Right atrium auricular region (tissue), 2 donors: ENCODE data around the gene SCFD2. TPM values are rescaled to one million over a fixed set of nuclear protein-coding genes. Genes with fewer than 3 reads are reported as not detected.
"Not testable (repeated sequence)": the region's sequence is repeated elsewhere in the genome, so short reads cannot be mapped to it uniquely, and the experiment has no call there.

Experiments
- DNase-seq: peaks from one replicate; pipeline ENCODE4 v3.0.0-alpha.2; 2019; ENCODE audit warnings: low spot score
- H3K27ac ChIP-seq, 2 donors: fragments of 200-600 bp; sonication (generic); 1 replicate in 1 of 2; 2 replicates in 1 of 2; pipeline ENCODE4 v1.5.1; 2016 to 2019
- H3K27me3 ChIP-seq, 2 donors: fragments of 200-600 bp; sonication (generic); one replicate each; pipeline versions ENCODE4 v1.5.1 to v1.6.0; 2017 to 2019
- H3K36me3 ChIP-seq: fragments of 200-600 bp; sonication (generic); one replicate; pipeline ENCODE4 v1.5.1; 2016
- H3K4me1 ChIP-seq, 2 donors: fragments of 200-600 bp; sonication (generic); one replicate each; pipeline versions ENCODE4 v1.5.1 to v1.6.0; 2017 to 2019
- H3K4me3 ChIP-seq, 2 donors: fragments of 200-600 bp; sonication (generic); 1 replicate in 1 of 2; 2 replicates in 1 of 2; pipeline ENCODE4 v1.5.1; 2017 to 2019; ENCODE audit warnings: mild to moderate bottlenecking in 1 of 2, moderate library complexity in 1 of 2
- H3K9me3 ChIP-seq, 2 donors: fragments of 200-600 bp; sonication (generic); one replicate each; pipeline ENCODE4 v1.5.1; 2019
- CTCF ChIP-seq, 2 donors: fragments of 200-600 bp; sonication (generic); IDR thresholded peaks; one replicate each; pipeline ENCODE4 v1.5.1; 2019; ENCODE audit warnings: antibody characterized with exemption in 2 of 2
- total RNA-seq, 2 donors: library from RNA; depleted of rRNA; stranded (reverse); fragments of >200 nt; gene quantifications; one replicate each; pipeline ENCODE4 v1.1.0, GENCODE V29; 2016

Gene SCFD2
- 1 to 10 TPM; 8.1 to 9.4 TPM for total RNA-seq

- Histone ChIP-seq H3K27ac (peak within 1 kb of the TSS; percentile 38 to 62), H3K4me1 (peaks cover 0 to 29% of the 10 kb centered on the region in 2 donors), H3K4me3 (peak within 1 kb of the TSS; percentile 73 to 96), H3K9me3 (no peaks in the 10 kb centered on the region), H3K27me3 (no peaks in the 10 kb centered on the region), H3K36me3 (no peaks in the 10 kb centered on the region)
- DNase-seq = peak; percentile 99
- TF ChIP-seq CTCF (IDR thresholded peaks at IDR 0.05) = no peak
These were observed at the start of gene SCFD2 for GRCh38 chr4:53365486-53366300. SCFD2 (minus strand) TSS chr4:53366061.

GRCh38 chr4:53409479-53409878, 43.6 kb upstream of the SCFD2 start:
- not testable (repeated sequence) for H3K9me3 ChIP-seq, H3K4me3 ChIP-seq, DNase-seq, H3K36me3 ChIP-seq, H3K27ac ChIP-seq, H3K4me1 ChIP-seq, H3K27me3 ChIP-seq

GRCh38 chr4:53380221-53380620, 14.4 kb upstream of the SCFD2 start:
- no peak overlapping the region for H3K27ac ChIP-seq
- H3K36me3 ChIP-seq = peaks cover 28% of the 10 kb centered on the region
- no peak for TF ChIP-seq CTCF (IDR thresholded peaks at IDR 0.05)
- H3K9me3 ChIP-seq = no peaks in the 10 kb centered on the region
- H3K4me3 ChIP-seq = no peak overlapping the region
- peaks cover 0 to 14% of the 10 kb centered on the region in 2 donors for H3K4me1 ChIP-seq
- H3K27me3 ChIP-seq = no peaks in the 10 kb centered on the region
- DNase-seq = no peak

- Histone ChIP-seq H3K9me3 (no peaks in the 10 kb centered on the region), H3K4me3 (peak overlapping the region; percentile 76 to 78), H3K36me3 (peaks cover 10% of the 10 kb centered on the region), H3K4me1 (peaks cover 0 to 14% of the 10 kb centered on the region in 2 donors), H3K27ac (peak overlapping the region; percentile 88 to 93), H3K27me3 (no peaks in the 10 kb centered on the region)
- TF ChIP-seq CTCF (IDR thresholded peaks at IDR 0.05) = no peak
- DNase-seq = no peak
These were observed 12.3 kb upstream of the SCFD2 start for GRCh38 chr4:53378171-53378482.

- Histone ChIP-seq H3K9me3 (no peaks in the 10 kb centered on the region), H3K27me3 (no peaks in the 10 kb centered on the region), H3K4me1 (peaks cover 0 to 14% of the 10 kb centered on the region in 2 donors), H3K36me3 (peaks cover 4% of the 10 kb centered on the region), H3K4me3 (peak within 1 kb of the TSS; percentile 76 to 78), H3K27ac (peak within 1 kb of the TSS; percentile 88 to 93)
- DNase-seq = peak; percentile 92
- TF ChIP-seq CTCF (IDR thresholded peaks at IDR 0.05) = no peak
These were observed 11.7 kb upstream of the SCFD2 start, which contains the start of gene FIP1L1 for GRCh38 chr4:53377319-53378170. FIP1L1 (plus strand) TSS chr4:53377641; CDS start chr4:53377839, 198 bp downstream.

GRCh38 chr4:53376900-53377299, 11.0 kb upstream of the SCFD2 start:
- Histone ChIP-seq H3K36me3 (no peaks in the 10 kb centered on the region), H3K4me1 (peaks cover 0 to 14% of the 10 kb centered on the region in 2 donors), H3K9me3 (no peaks in the 10 kb centered on the region), H3K27ac (peak overlapping the region; percentile 88 to 93), H3K27me3 (no peaks in the 10 kb centered on the region), H3K4me3 (peak overlapping the region; percentile 76 to 78)
- TF ChIP-seq CTCF (IDR thresholded peaks at IDR 0.05) = no peak
- DNase-seq = no peak
